Prostate gland (tissue), 2 donors: ENCODE results near the gene SPOP.

Source experiments
- POLR2A ChIP-seq: fragments of 450-650 bp; IDR thresholded peaks from one replicate; pipeline ENCODE4 v1.6.1; 2016; ENCODE audit warnings: antibody characterized with exemption, mild to moderate bottlenecking
- POLR2AphosphoS5 ChIP-seq: sonication (generic); formaldehyde crosslinking; IDR thresholded peaks from one replicate; pipeline ENCODE4 v1.6.1; 2017; ENCODE audit warnings: antibody characterized with exemption
- TF ChIP-seq, protein P1 (sequence below), 4 experiments: fragments of 200-600 bp in 2 of 4; fragments of 450-650 bp in 2 of 4; sonication (generic) in 2 of 4; IDR thresholded peaks; 1 replicate in 3 of 4; 2 replicates in 1 of 4; pipeline ENCODE4 v1.5.1; 2016 to 2019; ENCODE audit warnings: antibody characterized with exemption in 4 of 4, mild to moderate bottlenecking in 2 of 4, moderate library complexity in 2 of 4

- TF ChIP-seq, protein P1, sequence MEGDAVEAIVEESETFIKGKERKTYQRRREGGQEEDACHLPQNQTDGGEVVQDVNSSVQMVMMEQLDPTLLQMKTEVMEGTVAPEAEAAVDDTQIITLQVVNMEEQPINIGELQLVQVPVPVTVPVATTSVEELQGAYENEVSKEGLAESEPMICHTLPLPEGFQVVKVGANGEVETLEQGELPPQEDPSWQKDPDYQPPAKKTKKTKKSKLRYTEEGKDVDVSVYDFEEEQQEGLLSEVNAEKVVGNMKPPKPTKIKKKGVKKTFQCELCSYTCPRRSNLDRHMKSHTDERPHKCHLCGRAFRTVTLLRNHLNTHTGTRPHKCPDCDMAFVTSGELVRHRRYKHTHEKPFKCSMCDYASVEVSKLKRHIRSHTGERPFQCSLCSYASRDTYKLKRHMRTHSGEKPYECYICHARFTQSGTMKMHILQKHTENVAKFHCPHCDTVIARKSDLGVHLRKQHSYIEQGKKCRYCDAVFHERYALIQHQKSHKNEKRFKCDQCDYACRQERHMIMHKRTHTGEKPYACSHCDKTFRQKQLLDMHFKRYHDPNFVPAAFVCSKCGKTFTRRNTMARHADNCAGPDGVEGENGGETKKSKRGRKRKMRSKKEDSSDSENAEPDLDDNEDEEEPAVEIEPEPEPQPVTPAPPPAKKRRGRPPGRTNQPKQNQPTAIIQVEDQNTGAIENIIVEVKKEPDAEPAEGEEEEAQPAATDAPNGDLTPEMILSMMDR (IDR thresholded peaks at IDR 0.05), result no peak
- TF ChIP-seq POLR2A (no peak), POLR2AphosphoS5 (no peak)
Measured at GRCh38 chr17:49670002-49670401, 7.9 kb downstream of the SPOP start.
